Left forelimb (tissue), 1 donor: ENCODE data around the gene PPBP.

Experiments used
- DNase-seq: peaks from one replicate; pipeline ENCODE4 v3.0.0-alpha.2; 2018; ENCODE audit warnings: low spot score

PPBP gene, protein sequence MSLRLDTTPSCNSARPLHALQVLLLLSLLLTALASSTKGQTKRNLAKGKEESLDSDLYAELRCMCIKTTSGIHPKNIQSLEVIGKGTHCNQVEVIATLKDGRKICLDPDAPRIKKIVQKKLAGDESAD

DNA sequence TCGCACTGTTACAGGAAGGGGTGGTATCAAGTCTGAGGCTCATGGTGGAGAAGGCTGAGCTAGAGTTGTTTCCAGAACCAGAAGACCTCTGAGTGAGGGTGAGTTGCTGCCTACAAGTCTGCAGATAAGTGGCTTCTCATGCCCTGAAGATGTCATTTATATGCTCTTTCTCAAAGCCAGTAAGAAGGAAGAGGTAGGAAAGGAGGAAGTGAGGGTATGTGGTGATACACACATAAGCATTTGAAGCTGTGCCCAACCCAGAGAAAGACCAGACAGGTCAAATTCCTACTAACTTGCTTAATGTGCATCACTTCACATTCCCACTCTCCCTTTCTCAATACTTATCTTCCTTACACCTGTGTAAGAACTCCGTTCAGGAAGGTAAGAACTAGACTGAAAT, at the start of gene PPBP:
PPBP (minus strand) TSS at position 130 of the 400 bp plus-strand sequence; CDS start at position 43, 87 bp downstream.
- no peak for DNase-seq

GRCh38 chr4:74037076-74037955, 49.3 kb upstream of the PPBP start:
- no peak for DNase-seq

DNA sequence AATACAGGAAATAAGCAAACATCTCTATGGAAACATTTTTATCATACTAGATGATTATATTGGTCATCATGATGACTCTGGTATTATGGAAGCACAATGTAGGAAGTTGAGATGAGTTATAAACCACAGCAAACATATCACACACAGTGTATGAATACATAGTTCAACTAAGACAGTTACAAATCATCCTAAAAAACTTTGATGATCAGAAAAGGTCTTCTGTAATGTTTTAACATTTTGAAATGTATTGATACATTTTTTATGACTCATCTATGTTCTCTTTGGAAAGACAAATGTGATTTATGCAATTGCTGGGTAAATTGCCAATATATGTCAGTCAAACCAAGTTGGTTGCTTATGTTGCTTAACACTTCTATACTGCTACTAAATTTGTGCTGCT, 45.7 kb upstream of the PPBP start:
- DNase-seq = no peak

DNA sequence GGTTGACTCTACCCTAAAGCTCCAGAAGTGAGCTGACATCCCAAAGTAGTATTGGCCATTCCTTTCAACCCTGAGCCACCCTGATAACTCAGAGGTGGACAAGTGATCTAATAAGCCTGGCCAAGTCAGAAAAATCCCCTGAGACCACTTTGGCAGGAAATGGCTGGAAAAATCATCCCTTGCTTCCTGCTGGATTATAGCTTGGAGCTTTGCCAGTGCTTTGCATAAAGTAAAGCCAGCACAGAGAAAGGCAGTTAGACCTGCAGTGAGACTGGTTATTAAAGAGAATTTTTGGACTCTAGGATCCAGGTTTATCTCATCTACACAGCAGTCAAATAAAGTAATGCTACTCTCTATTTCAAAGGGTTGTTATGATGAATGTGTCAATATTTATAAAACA, 44.1 kb upstream of the PPBP start:
- no peak for DNase-seq

- DNase-seq = no peak
These were observed 43.6 kb upstream of the PPBP start for GRCh38 chr4:74031576-74031975.

GRCh38 chr4:74030285-74030684, 42.3 kb upstream of the PPBP start:
- DNase-seq = no peak

GRCh38 chr4:74028504-74028903, 40.5 kb upstream of the PPBP start:
- no peak for DNase-seq

DNA sequence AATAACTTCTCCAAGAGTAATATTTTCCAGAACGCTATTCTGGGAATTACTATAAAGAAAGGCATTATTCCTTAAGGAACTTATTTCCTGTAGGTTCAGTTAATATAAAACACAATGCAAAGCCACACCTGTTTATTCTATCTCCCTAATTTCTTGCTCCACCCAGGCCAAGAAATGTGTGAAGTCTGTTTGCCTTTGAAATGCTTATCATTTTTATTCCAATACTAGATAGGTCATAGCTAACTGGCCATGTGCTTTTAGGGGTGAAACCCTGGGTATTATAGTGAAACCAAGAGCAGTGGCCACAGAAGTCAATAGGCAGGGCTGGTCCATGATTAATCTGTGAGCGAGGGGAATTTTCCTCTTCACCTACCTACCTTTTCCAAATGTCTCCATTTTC, 35.7 kb upstream of the PPBP start:
- DNase-seq = no peak

GRCh38 chr4:74021601-74022000, 33.6 kb upstream of the PPBP start:
- DNase-seq = no peak

- no peak for DNase-seq
These were observed 30.8 kb upstream of the PPBP start for GRCh38 chr4:74018771-74019170.

- DNase-seq = no peak
These were observed 30.1 kb upstream of the PPBP start for GRCh38 chr4:74018116-74018515.

DNA sequence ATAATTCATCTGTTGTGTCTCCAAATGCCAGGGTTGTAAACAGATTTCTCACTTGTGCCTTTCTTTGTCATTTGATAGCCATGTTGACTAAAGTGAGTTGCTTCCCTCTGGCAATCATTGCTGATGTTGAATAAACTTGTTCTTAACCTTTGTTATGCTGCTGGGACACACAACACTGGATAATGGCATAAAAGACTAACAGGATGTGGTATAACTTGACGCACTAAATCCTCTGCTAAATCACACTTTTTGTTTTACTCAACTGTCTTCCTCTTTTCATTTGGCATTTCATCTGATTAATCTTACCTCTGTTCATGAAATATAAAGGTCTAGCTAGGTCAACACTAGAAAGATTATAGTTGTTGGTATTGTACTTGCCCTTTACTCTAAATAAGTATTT, 28.1 kb upstream of the PPBP start:
- DNase-seq = no peak

- DNase-seq = no peak
These were observed 27.3 kb upstream of the PPBP start for GRCh38 chr4:74015126-74015780.

GRCh38 chr4:74014332-74014731, 26.3 kb upstream of the PPBP start:
- DNase-seq = no peak

- no peak for DNase-seq
These were observed 25.3 kb upstream of the PPBP start for GRCh38 chr4:74013264-74013663.

DNA sequence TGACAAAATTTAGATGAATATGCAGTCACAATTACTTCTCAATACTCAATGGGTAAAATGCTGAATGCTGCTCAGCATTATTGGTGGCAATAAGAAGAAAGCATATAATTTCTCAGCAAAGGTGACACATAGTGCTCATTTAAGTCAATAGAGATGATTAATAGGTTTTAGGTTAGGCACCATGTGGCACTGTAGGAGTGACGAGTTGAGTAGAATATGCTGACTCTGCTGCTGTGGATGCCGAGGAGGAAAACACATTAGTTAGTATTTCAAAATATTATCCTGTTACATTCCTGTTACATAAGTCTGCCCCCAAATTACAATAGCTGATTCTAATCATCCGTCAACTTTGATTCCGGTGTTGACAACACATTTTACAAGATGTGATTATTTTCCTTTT, 24.1 kb upstream of the PPBP start:
- no peak for DNase-seq

GRCh38 chr4:74009307-74009706, 21.3 kb upstream of the PPBP start:
- DNase-seq = no peak

GRCh38 chr4:74006009-74006476, 18.1 kb upstream of the PPBP start:
- no peak for DNase-seq

GRCh38 chr4:74005528-74005927, 17.5 kb upstream of the PPBP start:
- DNase-seq = no peak

GRCh38 chr4:74004668-74005067, 16.7 kb upstream of the PPBP start:
- no peak for DNase-seq

DNA sequence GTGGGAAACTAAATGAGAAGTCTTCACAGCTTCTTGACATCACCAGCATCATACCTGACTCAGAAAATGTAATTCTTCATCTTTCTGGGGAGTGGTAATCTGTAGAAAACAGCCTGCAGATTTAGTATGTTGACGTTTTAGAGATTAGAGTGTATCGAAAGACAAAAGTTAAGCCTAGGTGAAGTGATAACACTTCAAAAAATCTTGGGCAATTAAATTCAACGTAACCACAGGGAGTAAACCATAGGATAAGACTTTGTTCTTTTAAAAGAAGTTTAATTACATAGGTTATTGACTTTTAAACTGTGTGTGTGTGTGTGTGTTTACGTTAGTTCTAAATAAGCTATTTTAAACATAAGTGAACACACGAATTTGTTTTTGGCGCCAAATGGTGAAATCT, 12.3 kb upstream of the PPBP start:
- no peak for DNase-seq

DNA sequence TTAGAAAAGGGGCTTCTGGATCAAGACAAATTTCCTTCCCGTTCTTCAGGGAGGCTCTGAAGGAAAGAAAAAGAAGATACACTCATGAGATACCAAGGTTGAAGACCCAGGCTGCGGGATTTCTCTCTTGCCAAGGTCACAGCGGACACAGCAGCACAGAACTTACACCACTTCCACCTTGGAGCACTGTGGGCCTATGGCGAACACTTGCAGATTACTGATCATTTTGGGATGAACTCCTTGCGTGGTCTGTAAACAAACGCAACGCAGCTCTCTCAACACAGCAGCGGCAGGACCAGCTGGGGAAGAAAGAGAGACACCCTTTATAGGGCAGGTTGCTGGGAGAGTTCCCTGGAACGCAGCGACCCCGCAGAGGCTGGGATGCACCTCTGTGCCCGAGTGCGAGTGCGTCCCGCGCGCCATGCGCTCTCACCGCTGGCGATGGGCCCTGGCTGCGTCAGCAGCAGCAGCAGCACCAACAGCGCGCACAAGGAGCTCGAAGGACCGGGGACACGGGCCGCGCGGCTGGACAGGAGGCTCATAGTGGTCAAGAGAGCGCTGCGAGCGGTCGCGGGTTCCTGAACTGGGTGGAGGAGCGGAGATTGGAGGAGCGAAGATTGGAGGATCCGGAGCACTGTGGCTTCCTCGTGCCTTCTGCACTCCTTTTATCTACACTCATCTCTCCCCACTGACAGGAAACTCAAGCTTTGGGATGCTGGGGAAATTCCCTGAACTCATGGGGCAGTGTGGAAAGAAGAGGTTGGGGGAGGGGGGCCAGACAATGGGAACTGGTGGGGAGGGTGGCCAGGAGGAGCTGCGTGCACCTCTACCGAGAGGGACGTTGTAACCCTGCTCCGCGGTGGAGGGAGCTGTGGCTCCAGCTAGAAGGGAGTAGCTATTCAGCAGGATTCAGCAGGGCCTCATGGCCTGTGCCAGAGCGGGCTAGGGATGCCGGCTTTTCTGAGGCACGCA, 10.3 kb upstream of the PPBP start, which contains the start of gene CXCL5:
CXCL5 (minus strand) TSS at position 638 of the 972 bp plus-strand sequence; CDS start at position 542, 96 bp downstream.
- DNase-seq = no peak
